Measurements from ENCODE around the gene GET4. TPM values are rescaled to one million over a fixed set of nuclear protein-coding genes. Genes with fewer than 3 reads are reported as not detected.
A peak's percentile ranks its signal among the peaks of the same experiment; 100 is the strongest.

Gene GET4
- total and polyA plus RNA-seq, 2 of the 13 experiments (the other 11 are each of a cell fraction or from before 2014, with no cell fraction given) = 28.2 to 35.2 TPM

DNA sequence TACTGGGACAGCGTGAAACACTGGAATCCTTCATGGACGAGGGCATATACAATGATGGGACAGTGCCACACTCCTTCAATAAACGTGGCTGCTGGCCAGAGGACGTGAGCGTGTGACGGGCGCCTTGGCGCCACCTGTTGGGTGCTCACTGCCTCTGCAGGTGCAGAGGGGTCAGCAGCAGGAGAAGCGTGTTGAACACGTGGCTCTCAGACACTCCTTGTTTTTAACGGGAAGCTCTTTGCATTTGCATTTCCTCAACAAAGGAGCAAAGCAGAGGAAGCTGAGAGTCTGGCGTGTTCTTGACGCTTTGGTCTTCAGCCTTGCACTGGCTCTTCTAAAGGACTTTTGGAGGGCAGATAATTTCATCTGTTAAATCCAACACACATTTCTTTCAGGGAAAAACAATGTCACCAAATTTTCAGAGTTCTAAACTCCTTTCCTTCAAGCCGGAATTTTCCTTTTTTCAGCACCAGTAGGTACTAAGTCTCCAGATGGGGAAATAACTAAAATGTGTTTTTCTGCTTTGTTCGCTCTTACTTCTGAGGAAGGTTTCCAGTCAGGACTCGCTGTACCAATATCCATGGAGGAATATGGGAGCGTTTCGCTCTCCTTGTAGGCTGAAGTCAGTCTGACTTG, 2.9 kb upstream of the GET4 start (continued):
- TF ChIP-seq, protein P1, sequence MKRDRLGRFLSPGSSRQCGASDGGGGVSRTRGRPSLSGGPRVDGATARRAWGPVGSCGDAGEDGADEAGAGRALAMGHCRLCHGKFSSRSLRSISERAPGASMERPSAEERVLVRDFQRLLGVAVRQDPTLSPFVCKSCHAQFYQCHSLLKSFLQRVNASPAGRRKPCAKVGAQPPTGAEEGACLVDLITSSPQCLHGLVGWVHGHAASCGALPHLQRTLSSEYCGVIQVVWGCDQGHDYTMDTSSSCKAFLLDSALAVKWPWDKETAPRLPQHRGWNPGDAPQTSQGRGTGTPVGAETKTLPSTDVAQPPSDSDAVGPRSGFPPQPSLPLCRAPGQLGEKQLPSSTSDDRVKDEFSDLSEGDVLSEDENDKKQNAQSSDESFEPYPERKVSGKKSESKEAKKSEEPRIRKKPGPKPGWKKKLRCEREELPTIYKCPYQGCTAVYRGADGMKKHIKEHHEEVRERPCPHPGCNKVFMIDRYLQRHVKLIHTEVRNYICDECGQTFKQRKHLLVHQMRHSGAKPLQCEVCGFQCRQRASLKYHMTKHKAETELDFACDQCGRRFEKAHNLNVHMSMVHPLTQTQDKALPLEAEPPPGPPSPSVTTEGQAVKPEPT (CRISPR knock-in tag; IDR thresholded peaks at IDR 0.05; ENCODE audit: low read depth) = peak; percentile 73; the same call in 1 of the 2 replicates
- TF ChIP-seq KDM6A (CRISPR knock-in tag; IDR thresholded peaks at IDR 0.05; ENCODE audit: low read depth) = no peak
- TF ChIP-seq TARDBP (CRISPR knock-in tag; IDR thresholded peaks at IDR 0.05) = peak; percentile 60; the same call in 1 of the 2 replicates
- peak; percentile 23; the same call in 1 of the 2 replicates for TF ChIP-seq SP4 (CRISPR knock-in tag; IDR thresholded peaks at IDR 0.05)
- 0 out of 2 replicates have a peak, but pooled peaks have one; percentile 71 for TF ChIP-seq ZKSCAN8 (CRISPR knock-in tag; IDR thresholded peaks at IDR 0.05; ENCODE audit: borderline replicate concordance)
- no peak for TF ChIP-seq ZNF282 (IDR thresholded peaks at IDR 0.05; ENCODE audit: partially characterized antibody)
- peak; percentile 84 for TF ChIP-seq ZMAT3 (CRISPR knock-in tag; conservative IDR thresholded peaks at IDR 0.05)
- TF ChIP-seq, protein P2, sequence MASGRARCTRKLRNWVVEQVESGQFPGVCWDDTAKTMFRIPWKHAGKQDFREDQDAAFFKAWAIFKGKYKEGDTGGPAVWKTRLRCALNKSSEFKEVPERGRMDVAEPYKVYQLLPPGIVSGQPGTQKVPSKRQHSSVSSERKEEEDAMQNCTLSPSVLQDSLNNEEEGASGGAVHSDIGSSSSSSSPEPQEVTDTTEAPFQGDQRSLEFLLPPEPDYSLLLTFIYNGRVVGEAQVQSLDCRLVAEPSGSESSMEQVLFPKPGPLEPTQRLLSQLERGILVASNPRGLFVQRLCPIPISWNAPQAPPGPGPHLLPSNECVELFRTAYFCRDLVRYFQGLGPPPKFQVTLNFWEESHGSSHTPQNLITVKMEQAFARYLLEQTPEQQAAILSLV (CRISPR knock-in tag; IDR thresholded peaks at IDR 0.05; ENCODE audit: borderline replicate concordance) = peak; percentile 75
- TF ChIP-seq THYN1 (CRISPR knock-in tag; IDR thresholded peaks at IDR 0.05; ENCODE audit: borderline replicate concordance, low read depth) = no peak
- TF ChIP-seq SIX1 (CRISPR knock-in tag; IDR thresholded peaks at IDR 0.05; ENCODE audit: borderline replicate concordance) = no peak
- TF ChIP-seq KLF9 (CRISPR knock-in tag; IDR thresholded peaks at IDR 0.05; ENCODE audit: low read depth) = peak; percentile 73; the same call in 1 of the 2 replicates
- no peak for TF ChIP-seq ZNF7 (CRISPR knock-in tag; IDR thresholded peaks at IDR 0.05)
- TF ChIP-seq, protein P3, sequence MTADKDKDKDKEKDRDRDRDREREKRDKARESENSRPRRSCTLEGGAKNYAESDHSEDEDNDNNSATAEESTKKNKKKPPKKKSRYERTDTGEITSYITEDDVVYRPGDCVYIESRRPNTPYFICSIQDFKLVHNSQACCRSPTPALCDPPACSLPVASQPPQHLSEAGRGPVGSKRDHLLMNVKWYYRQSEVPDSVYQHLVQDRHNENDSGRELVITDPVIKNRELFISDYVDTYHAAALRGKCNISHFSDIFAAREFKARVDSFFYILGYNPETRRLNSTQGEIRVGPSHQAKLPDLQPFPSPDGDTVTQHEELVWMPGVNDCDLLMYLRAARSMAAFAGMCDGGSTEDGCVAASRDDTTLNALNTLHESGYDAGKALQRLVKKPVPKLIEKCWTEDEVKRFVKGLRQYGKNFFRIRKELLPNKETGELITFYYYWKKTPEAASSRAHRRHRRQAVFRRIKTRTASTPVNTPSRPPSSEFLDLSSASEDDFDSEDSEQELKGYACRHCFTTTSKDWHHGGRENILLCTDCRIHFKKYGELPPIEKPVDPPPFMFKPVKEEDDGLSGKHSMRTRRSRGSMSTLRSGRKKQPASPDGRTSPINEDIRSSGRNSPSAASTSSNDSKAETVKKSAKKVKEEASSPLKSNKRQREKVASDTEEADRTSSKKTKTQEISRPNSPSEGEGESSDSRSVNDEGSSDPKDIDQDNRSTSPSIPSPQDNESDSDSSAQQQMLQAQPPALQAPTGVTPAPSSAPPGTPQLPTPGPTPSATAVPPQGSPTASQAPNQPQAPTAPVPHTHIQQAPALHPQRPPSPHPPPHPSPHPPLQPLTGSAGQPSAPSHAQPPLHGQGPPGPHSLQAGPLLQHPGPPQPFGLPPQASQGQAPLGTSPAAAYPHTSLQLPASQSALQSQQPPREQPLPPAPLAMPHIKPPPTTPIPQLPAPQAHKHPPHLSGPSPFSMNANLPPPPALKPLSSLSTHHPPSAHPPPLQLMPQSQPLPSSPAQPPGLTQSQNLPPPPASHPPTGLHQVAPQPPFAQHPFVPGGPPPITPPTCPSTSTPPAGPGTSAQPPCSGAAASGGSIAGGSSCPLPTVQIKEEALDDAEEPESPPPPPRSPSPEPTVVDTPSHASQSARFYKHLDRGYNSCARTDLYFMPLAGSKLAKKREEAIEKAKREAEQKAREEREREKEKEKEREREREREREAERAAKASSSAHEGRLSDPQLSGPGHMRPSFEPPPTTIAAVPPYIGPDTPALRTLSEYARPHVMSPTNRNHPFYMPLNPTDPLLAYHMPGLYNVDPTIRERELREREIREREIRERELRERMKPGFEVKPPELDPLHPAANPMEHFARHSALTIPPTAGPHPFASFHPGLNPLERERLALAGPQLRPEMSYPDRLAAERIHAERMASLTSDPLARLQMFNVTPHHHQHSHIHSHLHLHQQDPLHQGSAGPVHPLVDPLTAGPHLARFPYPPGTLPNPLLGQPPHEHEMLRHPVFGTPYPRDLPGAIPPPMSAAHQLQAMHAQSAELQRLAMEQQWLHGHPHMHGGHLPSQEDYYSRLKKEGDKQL (CRISPR knock-in tag; IDR thresholded peaks at IDR 0.05; ENCODE audit: low read depth) = no peak
- TF ChIP-seq, protein P4, sequence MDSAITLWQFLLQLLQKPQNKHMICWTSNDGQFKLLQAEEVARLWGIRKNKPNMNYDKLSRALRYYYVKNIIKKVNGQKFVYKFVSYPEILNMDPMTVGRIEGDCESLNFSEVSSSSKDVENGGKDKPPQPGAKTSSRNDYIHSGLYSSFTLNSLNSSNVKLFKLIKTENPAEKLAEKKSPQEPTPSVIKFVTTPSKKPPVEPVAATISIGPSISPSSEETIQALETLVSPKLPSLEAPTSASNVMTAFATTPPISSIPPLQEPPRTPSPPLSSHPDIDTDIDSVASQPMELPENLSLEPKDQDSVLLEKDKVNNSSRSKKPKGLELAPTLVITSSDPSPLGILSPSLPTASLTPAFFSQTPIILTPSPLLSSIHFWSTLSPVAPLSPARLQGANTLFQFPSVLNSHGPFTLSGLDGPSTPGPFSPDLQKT (CRISPR knock-in tag; IDR thresholded peaks at IDR 0.05; ENCODE audit: borderline replicate concordance) = no peak
- TF ChIP-seq, protein P5, sequence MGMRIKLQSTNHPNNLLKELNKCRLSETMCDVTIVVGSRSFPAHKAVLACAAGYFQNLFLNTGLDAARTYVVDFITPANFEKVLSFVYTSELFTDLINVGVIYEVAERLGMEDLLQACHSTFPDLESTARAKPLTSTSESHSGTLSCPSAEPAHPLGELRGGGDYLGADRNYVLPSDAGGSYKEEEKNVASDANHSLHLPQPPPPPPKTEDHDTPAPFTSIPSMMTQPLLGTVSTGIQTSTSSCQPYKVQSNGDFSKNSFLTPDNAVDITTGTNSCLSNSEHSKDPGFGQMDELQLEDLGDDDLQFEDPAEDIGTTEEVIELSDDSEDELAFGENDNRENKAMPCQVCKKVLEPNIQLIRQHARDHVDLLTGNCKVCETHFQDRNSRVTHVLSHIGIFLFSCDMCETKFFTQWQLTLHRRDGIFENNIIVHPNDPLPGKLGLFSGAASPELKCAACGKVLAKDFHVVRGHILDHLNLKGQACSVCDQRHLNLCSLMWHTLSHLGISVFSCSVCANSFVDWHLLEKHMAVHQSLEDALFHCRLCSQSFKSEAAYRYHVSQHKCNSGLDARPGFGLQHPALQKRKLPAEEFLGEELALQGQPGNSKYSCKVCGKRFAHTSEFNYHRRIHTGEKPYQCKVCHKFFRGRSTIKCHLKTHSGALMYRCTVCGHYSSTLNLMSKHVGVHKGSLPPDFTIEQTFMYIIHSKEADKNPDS (CRISPR knock-in tag; IDR thresholded peaks at IDR 0.05) = no peak
- no peak for TF ChIP-seq ZNF567 (CRISPR knock-in tag; IDR thresholded peaks at IDR 0.05; ENCODE audit: borderline replicate concordance)
- peak; percentile 77; the same call in 1 of the 2 replicates for TF ChIP-seq ZSCAN25 (CRISPR knock-in tag; IDR thresholded peaks at IDR 0.05)
- peak; percentile 58; the same call in 1 of the 2 replicates for TF ChIP-seq ZNF879 (CRISPR knock-in tag; IDR thresholded peaks at IDR 0.05)

All from HepG2 (cell line).